HG02763 (cell line): ENCODE measurements around the gene MTFR1L.

Experiments used
- ATAC-seq: cut with Tn5 transposase; IDR thresholded peaks from one replicate; pipeline ENCODE4 v1.9.1; 2021; ENCODE audit warnings: mild to moderate bottlenecking, moderate library complexity; ENCODE audit not compliant: unreplicated experiment

Gene MTFR1L

GRCh38 chr1:25807480-25808390 lies 12.0 kb upstream of the MTFR1L start:
- no peak for ATAC-seq

GRCh38 chr1:25808481-25809244 lies 11.1 kb upstream of the MTFR1L start:
- no peak for ATAC-seq

GRCh38 chr1:25809283-25809926 lies 10.3 kb upstream of the MTFR1L start:
- ATAC-seq: no peak

GRCh38 chr1:25809929-25810328 lies 9.8 kb upstream of the MTFR1L start:
- no peak for ATAC-seq

- no peak for ATAC-seq
Measured at GRCh38 chr1:25810341-25811299, 9.1 kb upstream of the MTFR1L start.

GRCh38 chr1:25811384-25812082 lies 8.2 kb upstream of the MTFR1L start:
- no peak for ATAC-seq

- no peak for ATAC-seq
Measured at GRCh38 chr1:25813071-25813733, 6.6 kb upstream of the MTFR1L start.

- no peak for ATAC-seq
Measured at GRCh38 chr1:25813734-25814471, 5.9 kb upstream of the MTFR1L start.

GRCh38 chr1:25814549-25815087 lies 5.1 kb upstream of the MTFR1L start:
- ATAC-seq: no peak

GRCh38 chr1:25815208-25816111 lies 4.3 kb upstream of the MTFR1L start:
- ATAC-seq: no peak

- no peak for ATAC-seq
Measured at GRCh38 chr1:25816112-25816718, 3.5 kb upstream of the MTFR1L start.

- no peak for ATAC-seq
Measured at GRCh38 chr1:25817840-25818501, 1.8 kb upstream of the MTFR1L start.

- no peak for ATAC-seq
Measured at GRCh38 chr1:25818569-25818968, 1.2 kb upstream of the MTFR1L start.

- ATAC-seq: peak; percentile 30
Measured at GRCh38 chr1:25820247-25821111, 725 bp downstream of the MTFR1L start.

GRCh38 chr1:25821112-25821476 lies 1.3 kb downstream of the MTFR1L start:
- ATAC-seq: no peak
